22Rv1 (cell line): ENCODE results near the gene SNAI1.

Source experiments
- H3K27ac ChIP-seq: fragments of 450-650 bp; 2 replicates; pipeline ENCODE4 v1.5.1; 2017
- ZFX ChIP-seq: fragments of 450-650 bp; IDR thresholded peaks from 2 replicates; pipeline ENCODE4 v1.6.1; 2017; ENCODE audit warnings: antibody characterized with exemption, borderline replicate concordance
- TF ChIP-seq, protein P1 (sequence below): fragments of 450-650 bp; IDR thresholded peaks from 2 replicates; pipeline ENCODE4 v1.5.1; 2017; ENCODE audit warnings: mild to moderate bottlenecking

Gene SNAI1

DNA sequence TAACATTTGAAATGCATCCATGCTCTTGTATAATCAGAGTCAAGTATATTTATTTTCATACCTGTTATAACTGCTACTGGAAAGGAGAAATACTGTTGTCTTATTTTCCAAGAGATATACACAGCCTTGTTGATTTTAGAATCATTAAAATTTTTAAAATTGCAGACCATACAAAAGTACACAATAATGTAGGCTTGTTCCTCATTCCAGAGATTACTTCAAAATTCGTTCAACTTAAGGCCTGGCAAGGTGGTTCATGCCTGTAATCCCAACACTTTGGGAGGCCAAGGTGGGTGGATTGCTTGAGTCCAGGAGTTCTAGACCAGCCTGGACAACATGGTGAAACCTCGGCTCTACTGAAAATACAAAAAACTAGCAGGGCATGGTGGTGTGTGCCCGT lies 40.5 kb upstream of the SNAI1 start:
- TF ChIP-seq ZFX: no peak
- TF ChIP-seq, protein P1, sequence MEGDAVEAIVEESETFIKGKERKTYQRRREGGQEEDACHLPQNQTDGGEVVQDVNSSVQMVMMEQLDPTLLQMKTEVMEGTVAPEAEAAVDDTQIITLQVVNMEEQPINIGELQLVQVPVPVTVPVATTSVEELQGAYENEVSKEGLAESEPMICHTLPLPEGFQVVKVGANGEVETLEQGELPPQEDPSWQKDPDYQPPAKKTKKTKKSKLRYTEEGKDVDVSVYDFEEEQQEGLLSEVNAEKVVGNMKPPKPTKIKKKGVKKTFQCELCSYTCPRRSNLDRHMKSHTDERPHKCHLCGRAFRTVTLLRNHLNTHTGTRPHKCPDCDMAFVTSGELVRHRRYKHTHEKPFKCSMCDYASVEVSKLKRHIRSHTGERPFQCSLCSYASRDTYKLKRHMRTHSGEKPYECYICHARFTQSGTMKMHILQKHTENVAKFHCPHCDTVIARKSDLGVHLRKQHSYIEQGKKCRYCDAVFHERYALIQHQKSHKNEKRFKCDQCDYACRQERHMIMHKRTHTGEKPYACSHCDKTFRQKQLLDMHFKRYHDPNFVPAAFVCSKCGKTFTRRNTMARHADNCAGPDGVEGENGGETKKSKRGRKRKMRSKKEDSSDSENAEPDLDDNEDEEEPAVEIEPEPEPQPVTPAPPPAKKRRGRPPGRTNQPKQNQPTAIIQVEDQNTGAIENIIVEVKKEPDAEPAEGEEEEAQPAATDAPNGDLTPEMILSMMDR: no peak
- H3K27ac ChIP-seq: no peak overlapping the region

DNA sequence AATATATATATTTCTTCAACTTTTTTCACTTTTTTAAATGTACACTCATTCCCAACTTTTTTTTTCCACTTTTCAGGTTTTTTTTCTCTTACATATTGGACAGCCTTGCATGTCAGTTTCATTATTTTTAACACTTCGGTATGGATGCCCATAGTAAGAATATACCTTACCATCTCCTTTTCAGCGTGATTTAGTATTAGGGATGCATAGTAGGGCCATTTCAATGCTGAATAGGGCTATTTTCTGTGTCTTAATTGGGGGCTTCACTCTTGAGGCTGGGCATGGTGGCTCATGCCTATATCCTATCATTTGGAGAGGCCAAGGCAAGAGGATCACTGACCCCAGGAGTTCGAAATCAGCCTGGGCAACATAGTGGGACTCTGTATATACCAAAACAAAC lies 39.8 kb upstream of the SNAI1 start:
- TF ChIP-seq, protein P1: no peak
- no peak for TF ChIP-seq ZFX
- H3K27ac ChIP-seq: no peak overlapping the region

DNA sequence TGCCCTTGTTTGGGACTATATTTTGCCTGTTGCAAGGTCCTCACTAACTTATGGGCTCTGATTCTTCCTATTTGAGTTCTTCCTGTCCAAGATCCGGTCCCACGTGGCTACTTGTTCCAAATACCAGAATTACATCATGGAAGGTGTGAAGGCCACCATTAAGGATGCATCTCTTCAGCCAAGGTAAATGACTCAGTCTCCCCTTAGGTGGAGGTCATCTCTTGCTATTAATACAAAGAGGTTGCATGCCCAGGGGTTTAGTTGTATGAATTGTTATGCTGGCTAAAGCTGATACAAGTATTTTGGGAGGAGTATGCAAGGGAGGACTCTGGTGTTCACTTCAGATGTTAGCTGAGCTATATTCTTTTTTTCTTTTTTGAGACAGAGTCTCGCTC lies 37.5 kb upstream of the SNAI1 start:
- no peak overlapping the region for H3K27ac ChIP-seq
- no peak for TF ChIP-seq ZFX
- TF ChIP-seq, protein P1: no peak

DNA sequence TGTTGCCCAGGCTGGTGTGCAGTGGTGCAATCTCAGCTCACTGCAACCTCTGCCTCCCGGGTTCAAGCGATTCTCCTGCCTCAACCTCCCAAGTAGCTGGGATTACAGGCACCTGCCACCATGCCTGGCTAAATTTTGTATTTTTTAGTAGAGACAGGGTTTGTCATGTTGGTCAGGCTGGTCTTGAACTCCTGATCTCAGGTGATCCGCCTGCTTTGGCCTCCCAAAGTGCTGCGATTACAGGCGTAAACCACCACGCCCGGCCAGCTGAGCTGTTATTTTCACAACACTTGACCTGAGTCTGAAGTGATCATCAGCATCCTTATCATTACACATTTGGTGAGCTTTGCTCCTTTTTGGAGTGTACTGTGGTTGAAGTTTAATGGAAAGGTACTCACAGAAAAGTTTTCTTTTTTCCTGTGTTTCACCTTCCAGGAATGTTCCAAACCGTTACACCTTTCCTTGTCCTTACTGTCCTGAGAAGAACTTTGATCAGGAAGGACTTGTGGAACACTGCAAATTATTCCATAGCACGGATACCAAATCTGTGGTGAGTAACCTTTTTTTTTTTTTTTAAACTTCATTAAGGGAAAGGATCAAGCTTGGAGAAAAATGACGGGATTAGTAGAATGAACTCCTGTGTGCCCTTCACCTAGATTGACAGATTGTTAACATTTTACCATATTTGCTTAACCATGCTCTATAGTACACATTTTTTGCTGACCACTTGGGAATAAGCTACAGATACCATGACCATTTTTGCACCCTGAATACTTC lies 36.9 kb upstream of the SNAI1 start:
- TF ChIP-seq ZFX: no peak
- TF ChIP-seq, protein P1: no peak
- H3K27ac ChIP-seq: no peak overlapping the region

DNA sequence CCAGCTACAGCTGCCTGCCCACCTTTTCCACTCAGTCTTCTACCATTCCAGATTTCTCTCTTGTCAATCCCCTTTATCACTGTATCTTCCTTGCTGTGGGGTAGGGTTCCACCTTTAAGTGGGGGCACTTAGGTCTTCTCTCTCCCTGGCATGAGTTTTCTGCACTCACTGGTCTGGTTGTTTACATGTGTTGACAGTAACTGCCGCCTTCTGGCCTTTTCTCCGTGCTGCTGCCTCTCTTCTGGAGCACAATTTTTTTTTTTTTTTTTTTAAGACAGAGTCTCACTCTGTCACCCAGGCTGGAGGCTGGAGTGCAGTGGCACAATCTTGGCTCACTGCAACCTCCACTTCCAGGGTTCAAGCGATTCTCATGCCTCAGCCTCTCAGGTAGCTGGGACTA lies 34.6 kb upstream of the SNAI1 start:
- no peak overlapping the region for H3K27ac ChIP-seq
- TF ChIP-seq, protein P1: no peak
- no peak for TF ChIP-seq ZFX

DNA sequence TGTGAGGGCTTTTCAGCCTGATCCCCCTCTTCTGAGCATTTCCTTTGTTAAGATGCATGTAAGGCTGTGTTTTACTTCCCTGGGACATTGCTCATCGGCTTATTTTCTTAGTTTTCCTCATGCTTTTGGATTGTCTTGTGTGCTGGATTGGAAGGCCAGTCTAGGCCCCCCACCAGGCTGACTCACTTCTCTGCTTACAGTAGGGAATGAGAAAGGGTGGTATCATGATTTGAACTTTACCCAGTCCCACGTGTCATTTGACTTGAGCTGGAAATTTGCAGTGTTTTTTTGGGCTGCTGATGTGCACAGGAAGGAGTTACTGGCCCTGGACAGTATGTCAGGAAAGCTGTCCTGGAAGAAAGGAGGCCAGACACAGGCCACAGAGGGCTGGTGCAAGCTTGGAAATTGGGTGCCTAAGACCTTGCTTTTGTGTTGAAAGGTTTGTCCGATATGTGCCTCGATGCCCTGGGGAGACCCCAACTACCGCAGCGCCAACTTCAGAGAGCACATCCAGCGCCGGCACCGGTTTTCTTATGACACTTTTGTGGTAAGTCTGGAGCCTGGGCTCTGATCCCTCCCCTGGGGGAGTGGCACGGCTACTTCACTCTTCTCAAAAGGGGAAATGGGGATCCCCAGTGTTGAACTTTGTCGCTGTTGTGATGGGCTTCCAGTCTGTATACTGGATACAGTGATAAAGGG lies 33.8 kb upstream of the SNAI1 start:
- H3K27ac ChIP-seq: no peak overlapping the region
- TF ChIP-seq, protein P1: no peak
- TF ChIP-seq ZFX: no peak

DNA sequence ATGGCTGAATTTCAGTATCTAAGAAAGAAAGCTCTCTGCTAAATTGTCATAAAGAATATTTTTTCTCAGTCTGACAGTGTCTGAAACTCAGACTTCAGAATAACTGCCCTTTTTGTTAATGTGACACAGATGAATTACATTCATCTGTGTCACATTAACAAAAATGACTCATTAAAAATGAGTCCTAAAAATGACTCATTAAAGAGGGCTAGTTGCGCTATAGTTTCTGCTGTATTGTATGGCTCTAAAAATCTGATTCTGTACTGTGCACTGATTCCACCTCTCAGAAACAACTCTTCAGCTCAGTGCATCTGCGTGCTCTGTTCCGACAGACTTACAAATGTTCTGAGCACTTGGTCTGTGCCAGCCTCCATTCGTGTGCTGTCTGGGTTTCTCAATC lies 31.6 kb upstream of the SNAI1 start:
- no peak for TF ChIP-seq ZFX
- TF ChIP-seq, protein P1: no peak
- H3K27ac ChIP-seq: no peak overlapping the region
